Measurements from ENCODE around the gene RELN. TPM values are rescaled to one million over a fixed set of nuclear protein-coding genes. Genes with fewer than 3 reads are reported as not detected.

Gene RELN
- total RNA-seq, 1 experiment from 2014 or later: 0.48 TPM

DNA sequence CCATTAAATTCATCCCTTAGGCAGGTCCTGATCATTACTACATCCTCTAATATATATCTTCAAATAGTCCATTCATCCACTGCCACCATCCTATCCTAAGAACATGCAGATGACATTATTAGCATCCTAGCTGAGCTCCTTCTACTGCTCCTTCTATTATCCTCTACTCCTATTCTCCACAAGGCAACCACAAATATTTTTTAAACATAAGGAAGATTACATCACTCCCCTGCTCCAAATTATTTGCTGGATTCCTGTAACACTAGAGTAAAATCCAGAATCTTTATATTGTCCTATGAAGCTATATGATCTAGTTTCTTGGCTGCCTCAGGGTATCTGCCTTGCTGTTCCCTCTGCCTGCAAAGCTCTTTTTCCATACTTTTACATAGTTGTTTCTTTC is 367.2 kb downstream of the RELN start:
- Histone ChIP-seq H3K4me2 (no peak overlapping the region), H3K27me3 (ENCODE audit: insufficient read depth, low read depth) (no peaks in the 10 kb centered on the region), H4K20me1 (ENCODE audit: insufficient read depth) (no peaks in the 10 kb centered on the region), H3F3A (ENCODE audit: insufficient read depth, low read depth) (no peaks in the 10 kb centered on the region), H2AFZ (no peak overlapping the region), H3K4me1 (replicated peaks; ENCODE audit: insufficient read depth) (no peaks in the 10 kb centered on the region), H3K36me3 (ENCODE audit: low read depth) (no peaks in the 10 kb centered on the region), H3K79me2 (ENCODE audit: low read depth) (no peaks in the 10 kb centered on the region), H3K9me2 (ENCODE audit: insufficient read depth) (no peaks in the 10 kb centered on the region), H3K4me3 (no peak overlapping the region), H3K9me3 (ENCODE audit: insufficient read depth, low read depth) (no peaks in the 10 kb centered on the region), H3K27ac (no peak overlapping the region)
- no peak for DNase-seq
- POLR2A ChIA-PET (ENCODE audit: unreplicated experiment): interaction anchor here (0.5 kb wide), 1 partner anchor 12 kb away, joined by 7 read pairs; no protein-coding TSS in a partner anchor
- intact Hi-C loops (cut with micrococcal nuclease; ENCODE audit: unreplicated experiment): no loop called here
- CTCF ChIA-PET: no interaction called here
- no peak for TF ChIP-seq EZH2 (IDR thresholded peaks at IDR 0.05; ENCODE audit: low read depth)
- TF ChIP-seq, protein P1, sequence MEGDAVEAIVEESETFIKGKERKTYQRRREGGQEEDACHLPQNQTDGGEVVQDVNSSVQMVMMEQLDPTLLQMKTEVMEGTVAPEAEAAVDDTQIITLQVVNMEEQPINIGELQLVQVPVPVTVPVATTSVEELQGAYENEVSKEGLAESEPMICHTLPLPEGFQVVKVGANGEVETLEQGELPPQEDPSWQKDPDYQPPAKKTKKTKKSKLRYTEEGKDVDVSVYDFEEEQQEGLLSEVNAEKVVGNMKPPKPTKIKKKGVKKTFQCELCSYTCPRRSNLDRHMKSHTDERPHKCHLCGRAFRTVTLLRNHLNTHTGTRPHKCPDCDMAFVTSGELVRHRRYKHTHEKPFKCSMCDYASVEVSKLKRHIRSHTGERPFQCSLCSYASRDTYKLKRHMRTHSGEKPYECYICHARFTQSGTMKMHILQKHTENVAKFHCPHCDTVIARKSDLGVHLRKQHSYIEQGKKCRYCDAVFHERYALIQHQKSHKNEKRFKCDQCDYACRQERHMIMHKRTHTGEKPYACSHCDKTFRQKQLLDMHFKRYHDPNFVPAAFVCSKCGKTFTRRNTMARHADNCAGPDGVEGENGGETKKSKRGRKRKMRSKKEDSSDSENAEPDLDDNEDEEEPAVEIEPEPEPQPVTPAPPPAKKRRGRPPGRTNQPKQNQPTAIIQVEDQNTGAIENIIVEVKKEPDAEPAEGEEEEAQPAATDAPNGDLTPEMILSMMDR (conservative IDR thresholded peaks at IDR 0.05): no peak
- no TSS peak for BruUV-seq (replicated peaks)

DNA sequence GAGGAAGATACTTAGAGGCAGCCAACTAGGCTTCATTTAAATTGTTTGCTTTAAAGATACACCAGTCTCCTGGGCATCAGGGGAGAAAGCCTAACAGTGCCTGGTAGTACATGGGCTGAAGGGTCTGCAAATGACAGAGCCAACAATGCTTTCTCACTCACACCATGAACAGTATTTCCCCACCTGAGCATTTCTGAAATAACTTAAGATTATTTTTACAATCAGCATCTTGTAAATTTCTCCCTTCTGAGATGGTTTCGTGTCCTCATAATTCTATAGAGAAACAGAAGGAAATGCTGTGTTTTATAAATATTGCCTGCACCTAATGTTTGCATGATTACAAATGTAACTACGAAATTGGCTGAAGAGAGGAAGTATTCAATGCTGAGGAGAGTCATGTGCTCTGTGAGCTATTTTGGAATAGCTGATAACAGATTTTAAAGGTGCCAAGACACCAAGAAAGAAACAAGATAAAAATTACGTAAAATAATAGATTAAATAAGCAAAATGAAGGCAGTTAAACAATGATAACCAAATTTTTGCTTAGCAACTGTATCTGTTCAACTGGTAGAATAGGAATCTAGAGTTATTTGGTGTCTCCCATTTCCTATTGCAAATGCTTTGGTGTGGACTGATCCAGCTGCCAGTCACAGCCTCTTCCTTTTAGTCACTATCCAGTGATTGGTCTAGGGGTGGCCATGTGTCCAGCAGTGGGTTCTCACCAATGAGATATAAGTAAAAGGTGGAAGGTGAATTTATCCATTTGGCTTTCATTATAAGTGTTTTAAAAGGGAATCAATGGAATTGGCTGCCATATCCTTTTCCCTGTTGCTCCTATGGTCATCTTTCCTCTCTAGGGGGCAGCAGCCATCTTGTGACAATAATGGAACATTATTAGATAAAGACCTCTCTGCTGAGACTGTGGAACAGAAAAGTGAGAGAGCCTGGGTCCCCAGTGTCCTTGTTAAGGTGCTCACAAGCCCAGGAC is 375.5 kb downstream of the RELN start:
- Histone ChIP-seq H3K36me3 (ENCODE audit: low read depth) (no peaks in the 10 kb centered on the region), H3K27me3 (ENCODE audit: insufficient read depth, low read depth) (no peaks in the 10 kb centered on the region), H3K4me1 (replicated peaks; ENCODE audit: insufficient read depth) (no peaks in the 10 kb centered on the region), H3K4me2 (no peak overlapping the region), H3K9me2 (ENCODE audit: insufficient read depth) (no peaks in the 10 kb centered on the region), H3K79me2 (ENCODE audit: low read depth) (no peaks in the 10 kb centered on the region), H3K27ac (no peak overlapping the region), H3K9me3 (ENCODE audit: insufficient read depth, low read depth) (no peaks in the 10 kb centered on the region), H3K4me3 (no peak overlapping the region), H2AFZ (no peak overlapping the region), H4K20me1 (ENCODE audit: insufficient read depth) (no peaks in the 10 kb centered on the region), H3F3A (ENCODE audit: insufficient read depth, low read depth) (no peaks in the 10 kb centered on the region)
- intact Hi-C loops (cut with micrococcal nuclease; ENCODE audit: unreplicated experiment): loop anchor here (2.0 kb wide), 1 partner anchor 139 kb away; no protein-coding TSS in a partner anchor
- ChIA-PET CTCF (interaction anchor here (0.7 kb wide), 1 partner anchor 318 kb away, joined by 3 read pairs; no protein-coding TSS in a partner anchor), POLR2A (ENCODE audit: unreplicated experiment) (no interaction called here)
- no peak for DNase-seq
- TF ChIP-seq EZH2 (IDR thresholded peaks at IDR 0.05; ENCODE audit: low read depth): no peak
- TF ChIP-seq, protein P1 (conservative IDR thresholded peaks at IDR 0.05): peak; percentile 46
- no TSS peak for BruUV-seq (replicated peaks)

DNA sequence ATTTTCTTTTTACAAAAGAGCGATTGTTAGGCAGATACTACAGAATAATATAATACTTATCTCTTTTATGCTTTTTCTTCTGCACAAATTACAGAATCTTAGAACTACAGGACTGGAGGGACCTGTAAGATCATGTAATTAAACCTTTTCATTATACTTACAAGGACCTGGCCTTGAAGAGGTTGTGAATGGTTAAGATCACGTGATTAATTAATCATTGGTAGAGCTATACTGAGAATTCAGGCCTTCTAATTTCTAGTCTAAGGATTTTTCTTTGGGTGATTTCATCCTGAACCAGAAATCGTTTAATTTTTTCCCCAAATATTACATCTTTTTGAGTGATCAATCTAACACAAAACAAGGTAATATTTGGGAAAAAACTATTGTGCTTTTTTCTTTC is 379.7 kb downstream of the RELN start:
- no peak for DNase-seq
- no TSS peak for BruUV-seq (replicated peaks)
- Histone ChIP-seq H3K4me1 (replicated peaks; ENCODE audit: insufficient read depth) (no peaks in the 10 kb centered on the region), H3K4me2 (no peak overlapping the region), H3K9me3 (ENCODE audit: insufficient read depth, low read depth) (no peaks in the 10 kb centered on the region), H2AFZ (no peak overlapping the region), H3K36me3 (ENCODE audit: low read depth) (no peaks in the 10 kb centered on the region), H3K9me2 (ENCODE audit: insufficient read depth) (no peaks in the 10 kb centered on the region), H3K27me3 (ENCODE audit: insufficient read depth, low read depth) (no peaks in the 10 kb centered on the region), H3K27ac (no peak overlapping the region), H3K4me3 (no peak overlapping the region), H3F3A (ENCODE audit: insufficient read depth, low read depth) (no peaks in the 10 kb centered on the region), H3K79me2 (ENCODE audit: low read depth) (no peaks in the 10 kb centered on the region), H4K20me1 (ENCODE audit: insufficient read depth) (no peaks in the 10 kb centered on the region)
- no peak for TF ChIP-seq EZH2 (IDR thresholded peaks at IDR 0.05; ENCODE audit: low read depth)
- TF ChIP-seq, protein P1 (conservative IDR thresholded peaks at IDR 0.05): no peak
- ChIA-PET POLR2A (ENCODE audit: unreplicated experiment) (interaction anchor here (0.7 kb wide), 1 partner anchor 13 kb away, joined by 7 read pairs; no protein-coding TSS in a partner anchor), CTCF (no interaction called here)
- intact Hi-C loops (cut with micrococcal nuclease; ENCODE audit: unreplicated experiment): no loop called here
